GM10248 (cell line): ENCODE measurements around the gene DSCAML1.

Experiments used
- CTCF ChIA-PET: fragments of 300-600 bp; sonication (Branson Sonifier 250); formaldehyde crosslinking; extraction: SDS; loops from one replicate; lab custom pipeline; 2021; ENCODE audit warnings: antibody characterized with exemption; lab: Yijun Ruan, JAX
- POLR2A ChIA-PET: fragments of 350-650 bp; sonication (Branson Sonifier 250); formaldehyde crosslinking; extraction: SDS; loops from one replicate; lab custom pipeline; 2020; ENCODE audit warnings: antibody characterized with exemption; lab: Yijun Ruan, JAX
- DNase-seq: peaks from one replicate; pipeline ENCODE4 v3.0.0; 2012; ENCODE audit errors: extremely low spot score
- CTCF ChIP-seq: IDR thresholded peaks from 2 replicates; pipeline ENCODE4 v1.5.1; 2012; ENCODE audit warnings: mild to moderate bottlenecking, low read depth; ENCODE audit errors: extremely low read depth, missing control alignments, control extremely low read depth

Gene DSCAML1

GRCh38 chr11:117529816-117530215, 267.2 kb downstream of the DSCAML1 start:
- CTCF ChIA-PET, result interaction anchor here (1.6 kb wide), 1 partner anchor 104 kb away, joined by 4 read pairs; no protein-coding TSS in a partner anchor
- DNase-seq, result no peak
- TF ChIP-seq CTCF, result no peak
- POLR2A ChIA-PET, result no interaction called here

- TF ChIP-seq CTCF, result no peak
- DNase-seq, result no peak
- POLR2A ChIA-PET, result no interaction called here
- CTCF ChIA-PET, result interaction anchor here (1.4 kb wide), 1 partner anchor 102 kb away, joined by 5 read pairs; no protein-coding TSS in a partner anchor
Measured at GRCh38 chr11:117528097-117528721, 268.8 kb downstream of the DSCAML1 start.

- ChIA-PET POLR2A (no interaction called here), CTCF (interaction anchor here (0.8 to 0.9 kb wide), 2 partner anchors 18 to 100 kb away, joined by 3 read pairs; no protein-coding TSS in a partner anchor)
- no peak for TF ChIP-seq CTCF
- DNase-seq, result no peak
Measured at GRCh38 chr11:117527271-117527670, 269.7 kb downstream of the DSCAML1 start.

GRCh38 chr11:117525866-117526542, 271.0 kb downstream of the DSCAML1 start:
- TF ChIP-seq CTCF, result no peak
- CTCF ChIA-PET, result interaction anchor here (0.9 kb wide), 1 partner anchor 15 kb away, joined by 3 read pairs; no protein-coding TSS in a partner anchor
- POLR2A ChIA-PET, result no interaction called here
- DNase-seq, result no peak

- CTCF ChIA-PET, result interaction anchor here (0.9 to 1.3 kb wide), 2 partner anchors 16 to 99 kb away, joined by 3 to 4 read pairs; no protein-coding TSS in a partner anchor
- DNase-seq, result no peak
- POLR2A ChIA-PET, result no interaction called here
- no peak for TF ChIP-seq CTCF
Measured at GRCh38 chr11:117524468-117525183, 272.4 kb downstream of the DSCAML1 start.

GRCh38 chr11:117523680-117524079, 273.3 kb downstream of the DSCAML1 start:
- no peak for TF ChIP-seq CTCF
- CTCF ChIA-PET, result interaction anchor here (1.3 kb wide), 1 partner anchor 98 kb away, joined by 4 read pairs; no protein-coding TSS in a partner anchor
- POLR2A ChIA-PET, result no interaction called here
- no peak for DNase-seq
